ENCODE data around the gene LDHA.

The LDHA gene

DNA sequence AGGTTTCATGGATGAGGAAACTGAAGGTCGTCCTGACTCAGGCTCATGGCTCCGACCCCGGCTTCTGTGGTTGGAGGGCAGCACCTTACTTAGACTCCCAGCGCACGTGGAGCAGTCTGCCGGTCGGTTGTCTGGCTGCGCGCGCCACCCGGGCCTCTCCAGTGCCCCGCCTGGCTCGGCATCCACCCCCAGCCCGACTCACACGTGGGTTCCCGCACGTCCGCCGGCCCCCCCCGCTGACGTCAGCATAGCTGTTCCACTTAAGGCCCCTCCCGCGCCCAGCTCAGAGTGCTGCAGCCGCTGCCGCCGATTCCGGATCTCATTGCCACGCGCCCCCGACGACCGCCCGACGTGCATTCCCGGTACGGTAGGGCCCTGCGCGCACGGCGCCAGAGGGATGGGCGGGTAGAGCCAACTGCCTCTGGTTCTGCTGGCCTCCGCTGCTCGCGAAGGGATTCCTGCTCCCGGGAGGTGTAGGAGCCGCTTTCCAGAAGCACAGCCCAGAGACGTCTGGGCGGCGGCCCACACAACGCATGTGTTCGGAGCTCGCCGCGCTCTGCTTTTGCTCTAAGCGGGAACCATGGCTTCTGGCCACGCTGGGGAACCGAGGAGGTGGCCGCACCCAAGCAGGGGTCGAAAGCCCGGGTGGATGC is at the start of gene LDHA:
TSS of gene LDHA (plus strand) at position 289 of the 653 bp plus-strand sequence. CDS start 2,280 bp downstream, outside the sequence.
- peak; percentile 92 for DNase-seq (ENCODE audit: low read depth)

GRCh38 chr11:18347471-18348125 is 46.8 kb upstream of the LDHA start:
- DNase-seq (ENCODE audit: low read depth), result peak; percentile 56

- DNase-seq (ENCODE audit: low read depth), result no peak
Measured at GRCh38 chr11:18352581-18352980, 41.8 kb upstream of the LDHA start.

GRCh38 chr11:18358646-18359045 is 35.7 kb upstream of the LDHA start:
- DNase-seq (ENCODE audit: low read depth), result no peak

DNA sequence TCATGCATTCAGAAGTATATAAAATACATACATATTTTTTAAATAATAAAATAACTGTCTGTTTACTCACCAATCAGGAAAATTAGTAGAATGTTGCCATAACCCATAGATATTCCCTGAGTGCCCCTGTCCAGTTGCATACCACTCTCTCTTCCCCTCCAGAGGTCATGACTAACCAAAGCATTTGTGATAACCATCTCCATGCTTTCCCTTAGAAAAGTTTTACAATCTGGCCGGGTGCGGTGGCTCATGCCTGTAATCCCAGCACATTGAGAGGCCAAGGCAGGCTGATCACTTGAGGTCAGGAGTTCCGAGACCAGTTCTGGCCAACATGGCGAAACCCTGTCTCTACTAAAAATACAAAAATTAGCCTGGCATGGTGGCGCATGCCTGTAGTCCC is 33.2 kb upstream of the LDHA start:
- DNase-seq (ENCODE audit: low read depth), result no peak

DNA sequence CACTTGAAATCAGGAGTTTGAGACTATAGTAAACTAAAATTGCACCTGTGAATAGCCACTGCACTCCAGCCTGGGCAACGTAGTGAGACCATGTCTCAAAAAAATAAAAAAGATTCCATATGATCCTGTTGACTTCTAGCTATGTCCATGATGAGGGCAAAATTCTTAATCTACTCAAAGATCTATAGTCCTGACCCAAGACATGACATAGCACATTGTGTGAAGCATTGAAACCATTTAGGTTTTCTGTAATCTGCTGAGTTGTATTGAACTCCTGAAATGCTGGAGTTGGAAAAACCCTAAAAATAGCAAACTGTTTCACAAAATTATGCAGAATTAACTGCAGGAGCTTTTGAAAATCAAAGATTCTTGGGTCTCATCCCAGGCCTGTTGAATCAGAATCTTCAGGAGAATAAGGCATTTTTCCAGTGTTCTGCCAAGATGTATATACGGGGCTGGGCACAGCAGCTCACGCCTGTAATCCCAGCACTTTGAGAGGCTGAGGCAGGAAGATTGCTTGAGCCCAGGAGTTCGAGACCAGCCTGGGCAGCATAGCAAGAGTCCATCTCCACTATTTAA is 29.8 kb upstream of the LDHA start:
- no peak for DNase-seq (ENCODE audit: low read depth)

- no peak for DNase-seq (ENCODE audit: low read depth)
Measured at GRCh38 chr11:18365741-18366140, 28.6 kb upstream of the LDHA start.

GRCh38 chr11:18366286-18366685 is 28.1 kb upstream of the LDHA start:
- DNase-seq (ENCODE audit: low read depth), result no peak

DNA sequence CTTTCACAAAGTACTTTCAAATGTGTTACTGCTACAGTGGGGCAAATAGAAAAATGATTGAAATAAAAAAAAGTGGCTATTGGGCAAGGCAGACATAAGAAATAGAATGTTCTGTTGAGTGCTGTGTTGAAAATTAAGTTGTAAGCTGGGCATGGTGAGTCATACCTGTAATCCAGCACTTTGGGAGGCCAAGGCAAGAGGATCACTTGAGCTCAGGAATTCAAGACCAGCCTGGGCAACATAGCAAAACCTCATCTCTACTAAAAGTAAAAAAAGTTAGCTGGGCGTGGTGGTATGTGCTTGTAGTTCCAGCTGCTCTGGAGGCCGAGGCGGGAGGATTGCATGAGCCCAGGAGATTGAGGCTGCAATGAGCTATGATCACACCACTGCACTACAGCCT is 26.9 kb upstream of the LDHA start:
- DNase-seq (ENCODE audit: low read depth), result no peak

GRCh38 chr11:18368221-18368620 is 26.1 kb upstream of the LDHA start:
- no peak for DNase-seq (ENCODE audit: low read depth)

GRCh38 chr11:18369398-18369797 is 25.0 kb upstream of the LDHA start:
- no peak for DNase-seq (ENCODE audit: low read depth)

DNA sequence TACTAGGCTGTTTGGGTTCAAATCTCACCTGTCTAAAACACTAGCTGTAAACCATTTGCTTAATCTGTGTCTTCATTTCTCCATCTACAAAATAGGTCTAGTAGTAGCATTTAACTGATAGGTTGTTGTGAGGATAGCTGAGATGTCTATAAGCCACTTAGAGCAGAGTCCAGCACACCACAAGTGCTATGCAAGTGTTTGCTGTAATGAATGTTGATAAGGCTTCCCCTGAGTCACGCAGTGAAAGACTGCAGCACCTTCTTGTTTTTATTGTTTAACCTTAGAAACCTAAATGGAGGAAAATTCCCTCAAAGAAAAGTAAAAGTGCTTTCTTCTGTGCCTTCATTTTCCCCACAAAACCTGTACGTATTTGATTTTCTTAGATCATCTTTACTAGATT is 23.1 kb upstream of the LDHA start:
- no peak for DNase-seq (ENCODE audit: low read depth)

GRCh38 chr11:18372201-18372600 is 22.2 kb upstream of the LDHA start:
- DNase-seq (ENCODE audit: low read depth), result no peak

GRCh38 chr11:18374956-18375355 is 19.4 kb upstream of the LDHA start:
- DNase-seq (ENCODE audit: low read depth), result no peak

GRCh38 chr11:18375941-18376340 is 18.4 kb upstream of the LDHA start:
- no peak for DNase-seq (ENCODE audit: low read depth)

DNA sequence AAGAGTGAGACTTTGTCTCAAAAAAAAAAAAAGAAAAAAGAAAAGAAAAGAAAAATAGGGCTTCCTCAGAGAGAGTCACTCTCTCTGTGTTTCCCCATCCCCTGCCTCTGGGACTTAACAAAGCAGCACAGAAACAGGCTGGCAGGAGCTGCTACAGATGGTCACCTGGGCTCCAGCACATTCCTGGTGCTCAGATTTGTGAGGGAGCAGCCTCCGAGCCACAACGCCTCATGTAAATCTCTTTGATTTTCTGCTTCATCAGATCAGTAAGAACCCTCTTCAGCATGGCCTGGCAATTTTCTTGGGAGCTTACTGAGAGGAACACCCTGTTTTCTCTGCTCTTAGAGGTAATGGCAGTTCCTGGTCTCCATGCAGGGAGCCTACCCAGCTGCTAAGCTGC is 15.2 kb upstream of the LDHA start:
- no peak for DNase-seq (ENCODE audit: low read depth)

DNA sequence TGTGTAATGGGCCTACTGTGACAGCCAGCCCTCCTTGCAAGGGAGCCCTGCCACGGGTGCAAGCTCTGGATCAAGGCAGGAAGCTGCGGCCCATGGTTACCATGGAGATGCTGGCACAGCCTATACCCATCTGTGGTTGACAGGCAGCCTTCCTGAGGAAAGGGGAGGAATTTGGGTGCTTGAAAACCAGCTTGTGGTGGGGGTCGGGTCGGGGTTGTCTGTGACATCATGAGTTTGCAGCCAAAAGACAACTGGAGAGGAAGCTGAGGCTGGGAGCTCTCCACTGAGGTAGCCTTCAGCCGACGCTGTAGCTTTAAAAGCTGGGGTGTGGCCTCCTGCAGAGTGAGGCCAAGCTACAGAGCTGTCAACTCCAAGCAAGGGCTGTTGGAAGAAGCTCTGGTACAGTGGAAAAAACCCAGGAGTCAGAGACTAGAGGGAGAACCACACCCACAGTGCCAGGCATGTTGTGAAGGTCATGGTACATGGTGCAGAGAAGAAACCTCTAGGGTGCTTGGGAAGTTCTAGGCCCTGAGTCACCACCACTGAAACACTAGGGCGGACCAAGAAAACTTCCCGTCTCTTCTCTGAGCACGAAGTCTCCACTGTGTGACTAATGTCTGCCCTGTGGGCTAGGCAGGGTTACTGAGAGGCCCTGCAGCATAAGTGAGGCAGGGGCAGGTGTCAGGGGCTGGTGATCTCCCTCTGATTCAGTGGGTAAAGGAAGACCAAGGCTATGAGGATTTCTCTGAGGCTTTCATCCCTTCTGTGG is 10.8 kb upstream of the LDHA start:
- peak; percentile 100 for DNase-seq (ENCODE audit: low read depth)

GRCh38 chr11:18384157-18384641 is 10.2 kb upstream of the LDHA start:
- DNase-seq (ENCODE audit: low read depth), result peak; percentile 79

GRCh38 chr11:18390088-18390487 is 4.3 kb upstream of the LDHA start:
- no peak for DNase-seq (ENCODE audit: low read depth)

- no peak for DNase-seq (ENCODE audit: low read depth)
Measured at GRCh38 chr11:18392434-18393321, 1.7 kb upstream of the LDHA start.

- DNase-seq (ENCODE audit: low read depth), result no peak
Measured at GRCh38 chr11:18393581-18394274, 635 bp upstream of the LDHA start.

Measured in stromal cell of bone marrow (primary cell).